ENCODE results near the gene DDX21.
"Not testable (repeated sequence)": the region's sequence is repeated elsewhere in the genome, so short reads cannot be mapped to it uniquely, and the experiment has no call there.

The DDX21 gene

GRCh38 chr10:68957284-68957615 lies 1.3 kb downstream of the DDX21 start:
- peak overlapping the region; percentile 54 for H3K9ac ChIP-seq (ENCODE audit: low read length)
- H3K4me1 ChIP-seq (ENCODE audit: control insufficient read depth, insufficient read depth, low read length): peaks cover 7% of the 10 kb centered on the region
- H3K9me3 ChIP-seq (ENCODE audit: control insufficient read depth, low read length): no peaks in the 10 kb centered on the region
- H3K27me3 ChIP-seq (ENCODE audit: control insufficient read depth, insufficient read depth, low read length): no peaks in the 10 kb centered on the region
- no peaks in the 10 kb centered on the region for H3K36me3 ChIP-seq (ENCODE audit: control insufficient read depth, insufficient read depth, low read length)
- peak overlapping the region; percentile 47 for H3K4me3 ChIP-seq (ENCODE audit: low read length)

GRCh38 chr10:68957654-68958053 lies 1.7 kb downstream of the DDX21 start:
- no peaks in the 10 kb centered on the region for H3K9me3 ChIP-seq (ENCODE audit: control insufficient read depth, low read length)
- H3K4me1 ChIP-seq (ENCODE audit: control insufficient read depth, insufficient read depth, low read length): peaks cover 7% of the 10 kb centered on the region
- peak overlapping the region; percentile 47 for H3K4me3 ChIP-seq (ENCODE audit: low read length)
- H3K9ac ChIP-seq (ENCODE audit: low read length): peak overlapping the region; percentile 54
- H3K27me3 ChIP-seq (ENCODE audit: control insufficient read depth, insufficient read depth, low read length): no peaks in the 10 kb centered on the region
- no peaks in the 10 kb centered on the region for H3K36me3 ChIP-seq (ENCODE audit: control insufficient read depth, insufficient read depth, low read length)

- H3K4me1 ChIP-seq (ENCODE audit: control insufficient read depth, insufficient read depth, low read length): peaks cover 7% of the 10 kb centered on the region
- no peaks in the 10 kb centered on the region for H3K36me3 ChIP-seq (ENCODE audit: control insufficient read depth, insufficient read depth, low read length)
- no peaks in the 10 kb centered on the region for H3K9me3 ChIP-seq (ENCODE audit: control insufficient read depth, low read length)
- no peak overlapping the region for H3K9ac ChIP-seq (ENCODE audit: low read length)
- no peaks in the 10 kb centered on the region for H3K27me3 ChIP-seq (ENCODE audit: control insufficient read depth, insufficient read depth, low read length)
- no peak overlapping the region for H3K4me3 ChIP-seq (ENCODE audit: low read length)
Measured at GRCh38 chr10:68959695-68960527, 3.9 kb downstream of the DDX21 start.

GRCh38 chr10:68963151-68963550 lies 7.2 kb downstream of the DDX21 start:
- peaks cover 4% of the 10 kb centered on the region for H3K36me3 ChIP-seq (ENCODE audit: control insufficient read depth, insufficient read depth, low read length)
- no peak overlapping the region for H3K9ac ChIP-seq (ENCODE audit: low read length)
- no peak overlapping the region for H3K4me3 ChIP-seq (ENCODE audit: low read length)

GRCh38 chr10:68973975-68974374 lies 18.0 kb downstream of the DDX21 start:
- H3K4me3 ChIP-seq (ENCODE audit: low read length): no peak overlapping the region
- no peak overlapping the region for H3K9ac ChIP-seq (ENCODE audit: low read length)
- H3K4me1 ChIP-seq (ENCODE audit: control insufficient read depth, insufficient read depth, low read length): no peaks in the 10 kb centered on the region
- no peaks in the 10 kb centered on the region for H3K9me3 ChIP-seq (ENCODE audit: control insufficient read depth, low read length)
- H3K36me3 ChIP-seq (ENCODE audit: control insufficient read depth, insufficient read depth, low read length): peaks cover 6% of the 10 kb centered on the region
- no peaks in the 10 kb centered on the region for H3K27me3 ChIP-seq (ENCODE audit: control insufficient read depth, insufficient read depth, low read length)

More at GRCh38 chr10:68963151-68963550, 7.2 kb downstream of the DDX21 start:
- Histone ChIP-seq H3K9me3 (ENCODE audit: control insufficient read depth, low read length) (no peaks in the 10 kb centered on the region), H3K27me3 (ENCODE audit: control insufficient read depth, insufficient read depth, low read length) (no peaks in the 10 kb centered on the region), H3K4me1 (ENCODE audit: control insufficient read depth, insufficient read depth, low read length) (no peaks in the 10 kb centered on the region)

GRCh38 chr10:68975936-68976473 lies 20.0 kb downstream of the DDX21 start:
- H3K4me3 ChIP-seq (ENCODE audit: low read length); H3K9ac ChIP-seq (ENCODE audit: low read length); H3K36me3 ChIP-seq (ENCODE audit: control insufficient read depth, insufficient read depth, low read length): not testable (repeated sequence)

GRCh38 chr10:68979738-68980137 lies 23.8 kb downstream of the DDX21 start:
- not testable (repeated sequence) for H3K9me3 ChIP-seq (ENCODE audit: control insufficient read depth, low read length); H3K27me3 ChIP-seq (ENCODE audit: control insufficient read depth, insufficient read depth, low read length); H3K36me3 ChIP-seq (ENCODE audit: control insufficient read depth, insufficient read depth, low read length); H3K4me1 ChIP-seq (ENCODE audit: control insufficient read depth, insufficient read depth, low read length); H3K9ac ChIP-seq (ENCODE audit: low read length); H3K4me3 ChIP-seq (ENCODE audit: low read length)

More at GRCh38 chr10:68975936-68976473, 20.0 kb downstream of the DDX21 start:
- H3K9me3 ChIP-seq (ENCODE audit: control insufficient read depth, low read length); H3K27me3 ChIP-seq (ENCODE audit: control insufficient read depth, insufficient read depth, low read length); H3K4me1 ChIP-seq (ENCODE audit: control insufficient read depth, insufficient read depth, low read length): not testable (repeated sequence)

- Histone ChIP-seq H3K9ac (ENCODE audit: low read length) (no peak overlapping the region), H3K36me3 (ENCODE audit: control insufficient read depth, insufficient read depth, low read length) (no peaks in the 10 kb centered on the region), H3K4me1 (ENCODE audit: control insufficient read depth, insufficient read depth, low read length) (no peaks in the 10 kb centered on the region), H3K4me3 (ENCODE audit: low read length) (no peak overlapping the region), H3K9me3 (ENCODE audit: control insufficient read depth, low read length) (no peaks in the 10 kb centered on the region), H3K27me3 (ENCODE audit: control insufficient read depth, insufficient read depth, low read length) (no peaks in the 10 kb centered on the region)
Measured at GRCh38 chr10:68981074-68981473, 25.1 kb downstream of the DDX21 start.

GRCh38 chr10:68982389-68982788 lies 26.4 kb downstream of the DDX21 start:
- no peaks in the 10 kb centered on the region for H3K36me3 ChIP-seq (ENCODE audit: control insufficient read depth, insufficient read depth, low read length)

GRCh38 chr10:68987611-68988010 lies 31.6 kb downstream of the DDX21 start:
- peaks cover 10% of the 10 kb centered on the region for H3K4me1 ChIP-seq (ENCODE audit: control insufficient read depth, insufficient read depth, low read length)
- H3K27me3 ChIP-seq (ENCODE audit: control insufficient read depth, insufficient read depth, low read length): no peaks in the 10 kb centered on the region
- H3K9me3 ChIP-seq (ENCODE audit: control insufficient read depth, low read length): no peaks in the 10 kb centered on the region
- no peak overlapping the region for H3K4me3 ChIP-seq (ENCODE audit: low read length)
- no peaks in the 10 kb centered on the region for H3K36me3 ChIP-seq (ENCODE audit: control insufficient read depth, insufficient read depth, low read length)
- no peak overlapping the region for H3K9ac ChIP-seq (ENCODE audit: low read length)

More at GRCh38 chr10:68982389-68982788, 26.4 kb downstream of the DDX21 start:
- no peaks in the 10 kb centered on the region for H3K9me3 ChIP-seq (ENCODE audit: control insufficient read depth, low read length)
- H3K4me1 ChIP-seq (ENCODE audit: control insufficient read depth, insufficient read depth, low read length): no peaks in the 10 kb centered on the region
- no peak overlapping the region for H3K4me3 ChIP-seq (ENCODE audit: low read length)
- no peak overlapping the region for H3K9ac ChIP-seq (ENCODE audit: low read length)
- no peaks in the 10 kb centered on the region for H3K27me3 ChIP-seq (ENCODE audit: control insufficient read depth, insufficient read depth, low read length)

- Histone ChIP-seq H3K27me3 (ENCODE audit: control insufficient read depth, insufficient read depth, low read length) (no peaks in the 10 kb centered on the region), H3K36me3 (ENCODE audit: control insufficient read depth, insufficient read depth, low read length) (no peaks in the 10 kb centered on the region), H3K4me3 (ENCODE audit: low read length) (peak within 1 kb of the TSS; percentile 63), H3K9ac (ENCODE audit: low read length) (peak within 1 kb of the TSS; percentile 71), H3K9me3 (ENCODE audit: control insufficient read depth, low read length) (no peaks in the 10 kb centered on the region), H3K4me1 (ENCODE audit: control insufficient read depth, insufficient read depth, low read length) (peaks cover 10% of the 10 kb centered on the region)
Measured at GRCh38 chr10:68988530-68989316, 32.8 kb downstream of the DDX21 start, which contains the start of gene KIFBP. Gene KIFBP (plus strand): TSS chr10:68988803. CDS start chr10:68988833, 30 bp downstream.
